HG03103 (cell line): ENCODE measurements around the gene C11orf42.

Experiments
- ATAC-seq: cut with Tn5 transposase; IDR thresholded peaks from one replicate; pipeline ENCODE4 v1.9.1; 2021; ENCODE audit warnings: low read depth; ENCODE audit not compliant: unreplicated experiment

The C11orf42 gene

GRCh38 chr11:6205366-6205765 lies at the start of gene C11orf42:
Gene C11orf42, plus strand, starts transcription at chr11:6205557. Its CDS starts 59 bp downstream, at chr11:6205616.
- no peak for ATAC-seq

- ATAC-seq, result no peak
Observed at GRCh38 chr11:6156628-6157359, 48.6 kb upstream of the C11orf42 start.

- no peak for ATAC-seq
Observed at GRCh38 chr11:6170226-6170625, 35.1 kb upstream of the C11orf42 start, which contains the start of gene OR52B2. Gene OR52B2, minus strand, starts transcription at chr11:6170326. Its CDS starts 0 bp downstream, at chr11:6170326.

GRCh38 chr11:6175440-6175839 lies 29.9 kb upstream of the C11orf42 start:
- no peak for ATAC-seq

GRCh38 chr11:6191742-6192141 lies 13.6 kb upstream of the C11orf42 start:
- ATAC-seq, result no peak

- no peak for ATAC-seq
Observed at GRCh38 chr11:6194065-6194581, 11.2 kb upstream of the C11orf42 start.

- ATAC-seq, result no peak
Observed at GRCh38 chr11:6196396-6196795, 9.0 kb upstream of the C11orf42 start.

GRCh38 chr11:6197466-6198200 lies 7.7 kb upstream of the C11orf42 start:
- no peak for ATAC-seq

GRCh38 chr11:6199174-6199810 lies 6.1 kb upstream of the C11orf42 start, which contains the start of gene OR52W1:
Gene OR52W1, plus strand, starts transcription at chr11:6199224. Its CDS starts 0 bp downstream, at chr11:6199224.
- no peak for ATAC-seq

- no peak for ATAC-seq
Observed at GRCh38 chr11:6200975-6201374, 4.4 kb upstream of the C11orf42 start.

GRCh38 chr11:6201481-6201880 lies 3.9 kb upstream of the C11orf42 start:
- no peak for ATAC-seq

GRCh38 chr11:6202041-6202440 lies 3.3 kb upstream of the C11orf42 start:
- no peak for ATAC-seq

GRCh38 chr11:6203327-6203726 lies 2.0 kb upstream of the C11orf42 start:
- peak; percentile 55 for ATAC-seq

- no peak for ATAC-seq
Observed at GRCh38 chr11:6204706-6205105, 651 bp upstream of the C11orf42 start.

GRCh38 chr11:6206456-6207180 lies 1.3 kb downstream of the C11orf42 start:
- ATAC-seq, result no peak

- ATAC-seq, result no peak
Observed at GRCh38 chr11:6209801-6210200, 4.4 kb downstream of the C11orf42 start.

- ATAC-seq, result no peak
Observed at GRCh38 chr11:6210274-6210955, 5.1 kb downstream of the C11orf42 start.

GRCh38 chr11:6214530-6214929 lies 9.2 kb downstream of the C11orf42 start:
- ATAC-seq, result no peak

- no peak for ATAC-seq
Observed at GRCh38 chr11:6216501-6216900, 11.1 kb downstream of the C11orf42 start.

- ATAC-seq, result no peak
Observed at GRCh38 chr11:6217722-6218121, 12.4 kb downstream of the C11orf42 start.
